K562 treated with DMSO at 1 percent for 48 hours (cell line): ENCODE results near the gene STT3A. TPM values are rescaled to one million over a fixed set of nuclear protein-coding genes. Genes with fewer than 3 reads are reported as not detected.

Source experiments
- total RNA-seq: library from RNA; unstranded; fragments of 300-600 nt; gene quantifications from 2 replicates; pipeline ENCODE4 v1.2.3, GENCODE V29; 2022; ENCODE audit warnings: low replicate concordance; ENCODE audit errors: extremely low read depth

Gene STT3A
- 639 TPM in 1 of 2 replicates, not detected in the other for total RNA-seq

GRCh38 chr11:125592305-125593113 lies at the start of gene STT3A:
STT3A (plus strand) TSS chr11:125592852; CDS start chr11:125595916, 3,064 bp downstream.

GRCh38 chr11:125568970-125569914 lies 23.4 kb upstream of the STT3A start, which contains the start of gene EI24:
EI24 (plus strand) TSS chr11:125569477; CDS start chr11:125572528, 3,051 bp downstream.

GRCh38 chr11:125624756-125625213 lies 32.1 kb downstream of the STT3A start, which contains the start of gene CHEK1:
CHEK1 (plus strand) TSS chr11:125625163; CDS start chr11:125626769, 1,606 bp downstream.

Other genes with a start within 250 kb of the STT3A start
- not detected in 2 replicates for gene FEZ1, start 96.6 kb upstream of the STT3A start, total RNA-seq
- gene EI24, start 23.4 kb upstream of the STT3A start, total RNA-seq = not detected in 2 replicates
- gene CHEK1, start 32.3 kb downstream of the STT3A start, total RNA-seq = not detected in 2 replicates
- gene ACRV1, start 88.0 kb downstream of the STT3A start, total RNA-seq = not detected in 2 replicates
- not detected in 2 replicates for gene PATE1, start 153.4 kb downstream of the STT3A start, total RNA-seq
- not detected in 2 replicates for gene PATE2, start 186.0 kb downstream of the STT3A start, total RNA-seq
- gene PATE3, start 195.3 kb downstream of the STT3A start, total RNA-seq = not detected in 2 replicates
- not detected in 2 replicates for gene PATE4, start 240.5 kb downstream of the STT3A start, total RNA-seq